ENCODE measurements around the gene ZNF521.
A peak's percentile ranks its signal among the peaks of the same experiment; 100 is the strongest.

Gene ZNF521

DNA sequence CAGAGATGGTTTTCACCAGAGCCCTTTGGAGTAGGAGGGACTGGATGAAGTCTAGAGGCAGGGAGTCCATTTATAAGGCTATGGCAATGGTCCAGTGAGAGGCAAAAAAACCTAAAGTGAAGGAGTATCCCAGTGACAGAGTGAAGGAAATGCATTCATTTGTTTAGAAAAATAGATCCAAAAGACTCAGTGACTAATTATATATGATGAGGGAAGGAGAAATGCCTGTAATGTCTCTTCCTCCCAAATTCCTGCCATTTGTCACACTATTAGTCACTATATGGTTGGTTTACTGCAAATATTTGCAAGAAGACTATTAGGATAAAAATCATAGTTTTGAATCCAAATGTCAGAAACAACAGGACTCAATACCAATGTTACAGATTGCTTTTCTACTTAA is 104.2 kb downstream of the ZNF521 start:
- DNase-seq = no peak

- no peak for DNase-seq
These were observed 106.9 kb downstream of the ZNF521 start for GRCh38 chr18:25244924-25245698.

DNA sequence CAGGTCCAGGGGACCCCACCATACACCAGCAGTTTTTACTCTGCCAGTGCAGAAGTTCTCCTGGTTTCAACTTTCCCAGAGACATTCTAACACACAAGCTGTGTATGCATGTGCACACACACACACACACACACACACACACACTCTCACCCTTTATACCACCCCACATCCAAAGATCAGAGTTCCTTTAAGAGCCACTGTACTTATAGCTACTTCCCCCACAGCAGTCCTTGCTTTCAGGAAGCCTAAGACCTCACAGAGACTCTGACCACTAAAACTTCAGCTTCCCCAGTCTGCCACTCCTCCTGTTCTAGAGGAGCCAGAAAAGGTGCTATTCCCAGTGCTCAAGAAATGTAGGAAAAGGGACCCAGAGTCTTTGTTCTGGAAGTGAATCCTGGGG is 107.8 kb downstream of the ZNF521 start:
- DNase-seq = peak; percentile 77

DNA sequence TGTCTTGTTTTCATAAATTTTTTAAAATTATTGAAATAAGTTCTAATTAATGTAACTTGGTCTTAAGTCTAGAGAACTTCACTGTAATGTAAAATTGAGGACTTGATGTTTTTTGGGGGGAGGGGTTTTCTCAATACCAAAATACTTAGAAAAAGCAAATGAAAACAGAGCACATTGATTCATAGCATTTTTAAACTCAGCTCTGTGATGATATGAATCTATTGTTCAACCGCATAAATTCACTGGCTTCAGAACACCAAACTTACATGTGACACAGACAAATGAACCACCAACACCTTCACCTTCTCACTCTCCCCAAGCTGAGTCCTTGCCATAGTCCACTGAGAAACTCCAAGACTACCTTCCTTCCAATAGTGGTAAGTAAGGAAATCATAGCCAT is 108.2 kb downstream of the ZNF521 start:
- DNase-seq = no peak

- DNase-seq = no peak
These were observed 108.7 kb downstream of the ZNF521 start for GRCh38 chr18:25243257-25243656.

DNA sequence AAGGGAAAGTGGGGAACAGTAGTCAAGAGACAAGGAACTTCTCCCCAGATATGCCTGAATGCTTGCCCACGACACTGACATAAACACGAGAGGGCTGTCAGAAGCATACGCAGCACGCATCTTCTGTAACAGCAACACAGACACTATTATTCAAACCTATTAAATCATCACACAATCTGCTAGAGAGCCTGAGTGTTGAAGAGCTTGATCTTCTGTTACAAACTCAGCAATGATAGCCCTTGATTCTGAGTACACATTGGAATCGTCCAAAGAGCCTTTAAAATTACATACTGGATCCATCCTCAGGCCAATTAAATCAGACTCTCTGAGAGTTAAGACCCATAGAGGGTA is 111.6 kb downstream of the ZNF521 start:
- no peak for DNase-seq

DNA sequence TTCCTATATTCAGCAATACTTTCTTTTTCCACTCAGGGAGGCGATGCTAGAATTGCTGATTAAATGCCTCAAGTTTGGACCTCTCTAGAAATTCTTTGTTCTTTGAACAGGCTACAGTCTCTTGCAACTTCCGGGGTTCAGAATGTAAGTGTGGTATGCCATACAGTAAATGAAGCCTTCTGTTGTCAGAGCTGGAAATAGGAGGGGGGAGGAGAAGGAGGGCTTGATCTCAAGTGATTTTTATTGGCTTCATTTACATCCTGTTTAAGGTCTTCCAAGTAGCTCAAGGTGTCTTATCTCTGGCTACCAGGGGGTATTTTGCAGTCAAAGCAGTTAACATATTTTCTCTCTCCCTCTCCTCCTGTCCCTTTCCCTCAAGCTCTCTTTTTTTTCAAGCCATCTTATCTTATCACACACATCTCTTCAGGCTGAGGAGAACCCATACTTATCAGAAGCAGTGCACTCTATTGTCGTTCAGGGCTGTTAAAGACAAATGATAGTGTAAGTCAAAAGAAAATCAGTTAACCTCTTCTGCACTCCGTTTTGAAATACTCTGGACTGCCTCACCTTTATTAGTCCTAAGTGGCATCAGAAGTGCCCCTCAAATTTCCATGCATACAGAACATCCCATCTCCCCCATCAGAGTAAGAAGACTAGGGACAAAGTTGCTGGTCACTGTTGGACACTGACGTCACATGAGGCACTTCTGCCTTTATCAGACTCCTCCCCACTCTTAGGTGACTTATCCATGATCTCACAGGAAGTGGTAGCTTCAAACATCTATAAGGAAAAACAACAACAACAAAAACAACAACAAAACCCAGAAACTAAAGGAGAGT is 112.2 kb downstream of the ZNF521 start:
- peak; percentile 27 for DNase-seq

GRCh38 chr18:25239151-25239550 is 112.8 kb downstream of the ZNF521 start:
- no peak for DNase-seq

- DNase-seq = no peak
These were observed 114.2 kb downstream of the ZNF521 start for GRCh38 chr18:25237571-25238267.

DNA sequence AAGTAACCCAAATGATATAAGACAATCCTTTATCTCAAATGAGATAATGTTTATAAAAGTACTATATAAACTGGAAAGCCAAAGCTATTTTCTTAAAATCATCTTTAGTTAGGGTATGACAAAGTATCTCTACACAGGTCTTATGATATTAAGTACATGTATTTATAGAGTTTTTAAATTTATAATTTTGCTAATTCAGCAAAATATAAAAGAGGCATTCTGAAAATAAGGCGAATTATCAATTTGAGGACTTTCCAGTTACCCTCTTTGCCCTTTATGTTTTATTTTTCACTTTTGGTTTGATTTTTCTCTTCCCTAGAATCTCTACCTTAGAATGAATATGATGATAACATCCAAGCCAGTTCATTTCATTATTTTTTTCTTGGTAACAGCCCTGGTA is 115.2 kb downstream of the ZNF521 start:
- no peak for DNase-seq

GRCh38 chr18:25235401-25236042 is 116.4 kb downstream of the ZNF521 start:
- no peak for DNase-seq

- DNase-seq = no peak
These were observed 117.1 kb downstream of the ZNF521 start for GRCh38 chr18:25234740-25235345.

GRCh38 chr18:25234322-25234639 is 117.7 kb downstream of the ZNF521 start:
- DNase-seq = no peak

- DNase-seq = no peak
These were observed 118.2 kb downstream of the ZNF521 start for GRCh38 chr18:25233528-25234321.

GRCh38 chr18:25231327-25231691 is 120.7 kb downstream of the ZNF521 start:
- DNase-seq = no peak

DNA sequence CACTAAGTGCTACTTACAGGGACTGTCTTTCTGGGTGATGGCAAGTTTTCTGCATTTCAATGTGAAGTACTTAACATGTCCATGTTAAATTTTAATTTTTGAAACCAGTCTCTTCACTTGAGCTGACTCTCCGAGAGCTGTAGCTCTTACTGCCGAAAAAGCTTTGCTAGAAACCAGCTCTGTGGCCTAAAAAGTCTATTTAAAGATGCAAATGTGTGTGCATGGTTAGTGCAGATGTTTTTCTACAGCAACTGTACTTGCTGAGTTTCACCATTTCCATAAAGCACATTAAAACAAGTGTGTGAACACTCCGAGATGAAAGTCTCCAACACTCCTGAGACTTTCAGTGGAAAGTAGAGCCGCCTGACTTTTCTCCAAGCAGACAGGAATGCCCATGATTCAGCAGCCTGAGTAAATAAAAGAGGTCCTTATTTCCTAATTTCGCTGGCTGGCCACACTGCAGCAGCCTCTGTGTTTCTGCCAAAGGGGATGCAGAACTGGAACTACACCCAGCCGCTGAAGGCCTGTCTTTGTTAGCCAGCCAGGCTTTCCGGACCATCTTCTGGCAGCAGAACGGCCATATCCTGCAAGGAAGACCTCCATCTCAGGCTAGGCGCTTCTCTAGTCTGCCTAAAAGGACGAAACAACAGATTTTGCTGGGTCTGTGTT is 121.2 kb downstream of the ZNF521 start:
- peak; percentile 38 for DNase-seq

- DNase-seq = no peak
These were observed 122.0 kb downstream of the ZNF521 start for GRCh38 chr18:25229920-25230319.

GRCh38 chr18:25229081-25229480 is 122.9 kb downstream of the ZNF521 start:
- peak; percentile 89 for DNase-seq

- no peak for DNase-seq
These were observed 123.6 kb downstream of the ZNF521 start for GRCh38 chr18:25228410-25228809.

GRCh38 chr18:25225151-25225550 is 126.8 kb downstream of the ZNF521 start:
- no peak for DNase-seq

All from GDM1 (cell line).